Calu3 (cell line): Measurements from ENCODE around the gene CSRP2. TPM values are rescaled to one million over a fixed set of nuclear protein-coding genes. Genes with fewer than 3 reads are reported as not detected.

Experiments
- BruUV-seq: library from RNA; stranded (reverse); fragments of 400-500 nt; replicated peaks from 2 replicates; lab custom pipeline; 2021; lab: Mats Ljungman, UMichigan
- CTCF ChIA-PET: fragments of 300-600 bp; sonication (Branson Sonifier 250); formaldehyde crosslinking; loops from one replicate; lab custom pipeline; 2022; ENCODE audit warnings: antibody characterized with exemption; lab: Charles Lee
- DNase-seq: peaks from one replicate; pipeline ENCODE4 v3.0.0; 2022
- H3K27ac Mint-ChIP-seq: one replicate; pipeline ENCODE4 v1.8.0; 2022; ENCODE audit warnings: mixed read lengths; ENCODE audit not compliant: unreplicated experiment
- H3K27me3 Mint-ChIP-seq: one replicate; pipeline ENCODE4 v1.8.0; 2022; ENCODE audit warnings: mixed read lengths; ENCODE audit not compliant: unreplicated experiment
- H3K36me3 Mint-ChIP-seq: one replicate; pipeline ENCODE4 v1.8.0; 2022; ENCODE audit warnings: mild to moderate bottlenecking, moderate library complexity, mixed read lengths; ENCODE audit not compliant: insufficient read depth, unreplicated experiment
- H3K4me1 Mint-ChIP-seq: one replicate; pipeline ENCODE4 v1.8.0; 2022; ENCODE audit warnings: mild to moderate bottlenecking, low read depth, mixed read lengths; ENCODE audit not compliant: unreplicated experiment
- H3K4me3 Mint-ChIP-seq: one replicate; pipeline ENCODE4 v1.8.0; 2022; ENCODE audit warnings: mild to moderate bottlenecking, low read depth, moderate library complexity, mixed read lengths; ENCODE audit not compliant: unreplicated experiment
- H3K9me3 Mint-ChIP-seq: one replicate; pipeline ENCODE4 v1.8.0; 2022; ENCODE audit warnings: low read depth, mixed read lengths; ENCODE audit not compliant: unreplicated experiment
- CTCF ChIP-seq: fragments of 200-600 bp; IDR thresholded peaks from one replicate; pipeline ENCODE4 v1.8.0; 2022; ENCODE audit warnings: antibody characterized with exemption; ENCODE audit not compliant: unreplicated experiment
- intact Hi-C: fragments of 100-400 bp; cut with micrococcal nuclease; formaldehyde crosslinking; loops from one replicate; pipeline ENCODE4 v1.10.0; 2022; ENCODE audit not compliant: unreplicated experiment
- total RNA-seq: library from RNA; stranded (reverse); gene quantifications from 2 replicates; pipeline ENCODE4 v1.2.3, GENCODE V29; 2022

Gene CSRP2
- total RNA-seq, 1 experiment from 2014 or later = 11.7 TPM

- no peak overlapping the region for H3K4me3 Mint-ChIP-seq
- peak; percentile 50 for DNase-seq
- H3K9me3 Mint-ChIP-seq = no peaks in the 10 kb centered on the region
- H3K4me1 Mint-ChIP-seq = no peaks in the 10 kb centered on the region
- CTCF ChIA-PET = interaction anchor here (2.3 kb wide), 1 partner anchor 190 kb away, joined by 14 read pairs; no protein-coding TSS in a partner anchor
- intact Hi-C loops = loop anchor here (1.0 to 10.0 kb wide), 2 partner anchors 104 to 200 kb away; no protein-coding TSS in a partner anchor
- no peaks in the 10 kb centered on the region for H3K36me3 Mint-ChIP-seq
- no peaks in the 10 kb centered on the region for H3K27me3 Mint-ChIP-seq
- peak; percentile 50 for TF ChIP-seq CTCF
- no peak overlapping the region for H3K27ac Mint-ChIP-seq
- BruUV-seq = no TSS peak
These were observed 57.8 kb downstream of the CSRP2 start for GRCh38 chr12:76820888-76821482.

GRCh38 chr12:76813972-76814371 is 64.8 kb downstream of the CSRP2 start:
- no peaks in the 10 kb centered on the region for H3K36me3 Mint-ChIP-seq
- H3K4me1 Mint-ChIP-seq = no peaks in the 10 kb centered on the region
- intact Hi-C loops = no loop called here
- DNase-seq = no peak
- no peaks in the 10 kb centered on the region for H3K27me3 Mint-ChIP-seq
- no peak for TF ChIP-seq CTCF
- BruUV-seq = no TSS peak
- no peak overlapping the region for H3K4me3 Mint-ChIP-seq
- no peak overlapping the region for H3K27ac Mint-ChIP-seq
- CTCF ChIA-PET = no interaction called here
- no peaks in the 10 kb centered on the region for H3K9me3 Mint-ChIP-seq

- CTCF ChIA-PET = no interaction called here
- Mint-ChIP-seq H3K27me3 (no peaks in the 10 kb centered on the region), H3K9me3 (no peaks in the 10 kb centered on the region), H3K4me1 (no peaks in the 10 kb centered on the region), H3K27ac (no peak overlapping the region), H3K36me3 (no peaks in the 10 kb centered on the region), H3K4me3 (no peak overlapping the region)
- no peak for TF ChIP-seq CTCF
- no TSS peak for BruUV-seq
- intact Hi-C loops = no loop called here
- DNase-seq = no peak
These were observed 65.6 kb downstream of the CSRP2 start for GRCh38 chr12:76813265-76813664.

- Mint-ChIP-seq H3K4me3 (no peak overlapping the region), H3K4me1 (no peaks in the 10 kb centered on the region)
These were observed 66.8 kb downstream of the CSRP2 start for GRCh38 chr12:76811976-76812375.

More at GRCh38 chr12:76811976-76812375, 66.8 kb downstream of the CSRP2 start:
- no peak for DNase-seq
- Mint-ChIP-seq H3K9me3 (no peaks in the 10 kb centered on the region), H3K27ac (no peak overlapping the region), H3K36me3 (no peaks in the 10 kb centered on the region), H3K27me3 (no peaks in the 10 kb centered on the region)
- BruUV-seq = no TSS peak
- intact Hi-C loops = no loop called here
- TF ChIP-seq CTCF = no peak
- CTCF ChIA-PET = no interaction called here
